Limb (tissue), 2 donors: ENCODE measurements around the gene LIFR.

Experiments
- DNase-seq, 2 donors: peaks; one replicate each; pipeline ENCODE4 v3.0.0-alpha.2; 2016; ENCODE audit errors: extremely low spot score in 2 of 2

Gene LIFR

DNA sequence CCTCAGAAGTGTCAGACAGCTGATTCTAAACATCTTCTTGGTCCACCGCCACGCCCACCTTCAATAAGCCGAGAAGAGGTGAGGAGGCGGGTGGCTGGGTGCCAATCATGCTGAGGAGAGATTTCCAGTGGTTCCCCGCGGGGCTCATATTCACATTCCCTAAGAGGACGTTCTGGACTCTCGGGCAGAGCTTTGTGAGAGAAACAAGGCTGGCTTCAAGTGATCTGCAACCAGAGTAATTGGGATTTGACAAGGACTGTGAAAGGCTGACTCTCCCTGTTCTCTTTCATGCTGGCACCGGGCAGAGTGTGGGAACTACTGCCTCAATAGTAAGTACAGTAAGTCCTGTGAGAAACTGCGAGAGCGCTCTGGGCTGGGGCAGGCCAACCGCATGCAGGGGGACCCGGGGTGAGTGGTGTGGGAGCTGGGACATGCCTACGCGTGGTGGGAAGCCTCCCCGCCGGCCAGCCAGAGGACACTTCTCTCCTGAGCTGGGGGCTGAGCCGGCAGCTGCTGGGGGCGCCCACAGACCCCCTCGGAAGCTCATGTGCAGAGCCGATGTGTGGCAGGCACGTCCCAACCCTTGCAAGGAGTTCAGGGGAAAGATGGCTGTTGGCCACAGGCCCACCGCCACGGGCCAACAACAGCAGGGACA, 110.9 kb downstream of the LIFR start:
- DNase-seq: no peak

DNA sequence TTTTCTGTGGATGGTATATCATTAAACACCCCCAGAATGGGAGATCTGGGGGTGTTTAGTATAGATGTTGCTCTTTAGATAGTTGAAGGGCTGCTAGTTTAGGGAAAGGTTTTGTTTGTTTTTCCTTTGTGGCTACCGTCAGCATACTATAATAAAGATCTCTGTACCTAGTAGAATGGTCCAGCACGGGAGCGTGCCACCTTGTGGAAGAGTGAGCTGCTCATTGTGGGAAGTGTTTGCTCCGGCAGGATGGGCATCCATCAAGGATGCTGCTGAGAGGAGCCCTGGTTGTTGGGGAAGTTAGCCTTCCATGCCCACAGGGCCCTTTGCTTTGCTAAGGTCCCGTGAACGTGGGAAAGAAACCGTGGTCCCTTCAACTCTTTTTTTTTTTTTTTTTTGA, 113.1 kb downstream of the LIFR start:
- no peak for DNase-seq

DNA sequence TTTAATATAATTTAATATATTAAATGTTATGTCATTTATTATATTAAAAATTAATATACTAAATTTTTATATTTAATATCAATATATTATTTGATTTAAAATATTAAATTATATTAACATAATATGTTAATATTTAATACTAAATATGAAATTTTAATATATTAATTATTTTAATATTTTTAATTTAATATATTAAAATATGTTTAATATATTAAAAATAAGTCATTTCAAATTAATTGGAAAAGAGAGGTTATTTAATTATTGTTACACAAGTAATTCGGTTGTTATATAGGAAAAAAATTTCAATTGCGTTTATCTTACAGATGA, 114.2 kb downstream of the LIFR start:
- DNase-seq: no peak

DNA sequence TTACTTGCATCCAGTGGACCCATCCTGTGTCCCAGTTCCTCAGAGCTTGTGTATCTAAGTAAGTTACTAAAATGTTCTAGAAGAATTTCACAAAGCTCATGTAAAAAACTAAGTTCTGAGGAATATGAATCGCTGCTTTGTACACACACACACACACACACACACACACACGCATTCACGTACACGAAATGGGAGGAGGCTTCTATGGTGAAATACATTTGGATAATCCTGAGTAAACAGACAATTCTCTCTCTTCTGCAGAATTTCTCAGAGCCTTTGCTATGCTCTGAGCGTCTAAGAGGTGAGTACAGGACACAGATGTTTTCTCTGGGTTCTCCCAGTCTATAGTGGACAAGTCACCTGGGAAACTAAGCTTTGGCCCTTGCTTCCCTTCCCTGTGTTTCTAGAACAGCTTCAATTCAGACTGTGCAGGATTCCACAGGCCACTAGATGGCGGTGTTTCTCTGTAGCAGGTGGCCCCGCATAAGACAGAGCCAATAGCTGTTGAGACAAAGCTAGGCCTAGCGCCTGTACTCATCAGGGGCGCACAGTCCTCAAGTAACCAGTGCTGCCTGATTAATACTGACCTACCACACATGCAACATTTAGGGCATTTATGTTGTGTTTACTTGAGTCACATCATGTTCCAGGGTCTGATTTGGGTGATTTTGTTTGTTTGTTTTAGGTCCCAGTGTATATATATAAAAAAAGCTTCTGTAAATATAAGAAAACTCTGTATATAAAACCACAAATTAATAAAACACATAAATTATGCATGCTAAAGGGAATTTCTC, 114.8 kb downstream of the LIFR start:
- peak; percentile 90 to 93 for DNase-seq

DNA sequence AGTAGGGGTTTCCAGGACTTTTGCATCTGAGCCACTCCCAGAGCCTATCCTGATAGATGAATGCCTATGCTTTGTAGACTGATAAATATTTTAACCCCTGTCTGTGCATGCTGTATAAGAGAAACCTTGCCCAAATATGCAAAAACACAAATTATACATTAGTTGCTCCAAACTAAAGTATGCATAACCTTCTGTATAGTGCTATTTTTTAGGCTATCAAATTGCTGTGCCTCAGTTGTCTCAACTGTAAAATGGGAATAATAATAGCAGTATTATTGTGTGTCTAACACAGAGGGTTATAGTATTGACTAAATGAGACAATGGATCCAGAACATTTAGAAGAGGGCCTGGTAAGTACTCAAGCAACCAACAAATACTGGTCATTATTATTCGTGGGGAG, 117.7 kb downstream of the LIFR start:
- no peak for DNase-seq

DNA sequence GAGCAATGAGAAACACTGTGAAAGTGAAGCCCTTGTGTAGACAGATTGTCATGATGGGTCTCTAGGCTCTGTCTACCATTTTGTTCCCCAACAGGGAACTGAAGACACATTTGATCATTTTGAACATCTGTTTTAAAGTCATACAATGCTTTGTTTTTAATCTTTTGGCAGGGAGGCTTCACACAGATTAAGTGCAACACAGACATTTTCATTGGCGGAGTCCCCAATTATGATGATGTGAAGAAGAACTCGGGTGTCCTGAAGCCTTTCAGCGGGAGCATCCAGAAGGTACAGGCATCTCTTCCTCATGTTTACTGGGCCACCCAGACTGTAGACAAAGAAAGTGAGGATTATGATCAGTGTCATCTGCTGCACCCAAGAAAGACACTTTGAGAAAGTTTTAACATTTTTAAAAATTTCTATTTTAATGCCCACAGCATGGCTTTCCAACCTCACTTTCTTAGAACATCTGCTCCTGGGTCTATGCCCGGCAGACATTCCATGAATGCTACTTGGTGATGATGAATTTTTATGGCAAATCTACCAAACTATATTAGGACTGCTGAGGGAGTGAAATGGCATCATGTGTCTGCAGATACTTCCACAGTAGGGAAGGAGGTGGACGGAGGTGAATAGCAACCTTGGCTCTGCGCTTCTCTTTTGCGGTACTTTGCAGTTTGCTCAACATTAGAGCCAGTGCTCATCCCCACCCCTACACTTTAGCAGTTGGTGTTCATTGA, 121.3 kb downstream of the LIFR start:
- no peak for DNase-seq

DNA sequence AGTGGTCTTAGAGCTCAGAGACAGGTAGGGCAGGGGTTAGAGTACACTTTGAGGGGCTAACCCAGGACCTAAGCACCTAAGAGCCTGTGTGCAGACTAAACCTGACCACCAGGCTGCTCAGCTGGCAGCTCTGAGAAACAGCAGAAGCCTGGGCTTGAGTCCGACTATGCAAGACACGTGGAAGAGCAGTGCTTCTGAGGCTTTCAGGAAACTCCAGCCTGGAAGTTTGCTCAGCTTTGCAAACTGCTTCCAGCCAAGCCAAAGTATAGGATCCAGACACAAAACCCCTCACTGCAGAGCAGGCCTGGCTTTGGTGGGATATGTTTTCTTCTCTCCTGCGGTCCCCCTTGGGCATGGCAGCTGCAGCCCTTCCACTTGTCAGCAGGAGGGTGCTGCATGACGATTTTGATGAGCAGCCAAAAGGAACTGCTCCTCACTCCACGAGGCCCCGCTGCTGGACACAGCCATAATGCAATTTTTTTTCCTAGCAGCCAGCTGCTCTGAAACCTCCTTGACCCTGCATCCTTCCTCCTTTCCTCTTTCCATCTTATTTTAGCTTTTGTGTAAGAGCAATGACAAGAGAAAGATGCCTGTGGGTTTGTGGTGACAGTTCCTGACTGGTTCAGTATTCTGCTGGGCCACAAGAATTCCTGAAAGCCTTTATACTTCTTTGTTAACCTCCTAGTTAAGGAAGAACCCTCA, 123.1 kb downstream of the LIFR start:
- peak; percentile 43 to 60 for DNase-seq

DNA sequence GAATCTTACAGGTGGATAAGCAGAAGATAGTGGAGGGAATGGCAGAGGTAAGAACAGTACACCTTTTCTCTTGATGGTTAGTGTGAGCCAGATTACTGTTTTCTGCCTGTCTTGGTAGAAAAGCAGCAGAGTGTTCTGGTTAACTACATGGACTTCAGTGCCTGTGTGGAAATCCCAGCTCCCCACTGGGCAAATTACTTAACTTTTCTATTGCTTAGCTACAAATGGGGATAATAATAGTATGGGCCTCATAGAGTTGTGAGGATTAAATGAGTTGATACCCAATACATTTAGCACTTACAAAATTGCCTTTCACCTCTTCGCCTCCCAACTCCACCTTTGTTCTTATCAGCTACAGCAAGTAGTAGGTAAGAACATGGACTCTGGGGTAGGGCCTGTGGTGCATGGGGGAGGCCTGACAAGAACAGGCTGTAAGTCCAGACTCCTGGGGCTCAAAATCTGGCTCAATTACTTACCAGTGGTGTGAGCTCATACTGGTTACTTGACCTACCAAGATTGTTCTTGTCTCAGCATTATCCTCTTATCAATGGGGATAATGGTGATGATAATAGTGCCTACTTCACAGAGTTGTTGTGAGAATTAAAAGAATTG, 125.1 kb downstream of the LIFR start:
- DNase-seq: no peak

DNA sequence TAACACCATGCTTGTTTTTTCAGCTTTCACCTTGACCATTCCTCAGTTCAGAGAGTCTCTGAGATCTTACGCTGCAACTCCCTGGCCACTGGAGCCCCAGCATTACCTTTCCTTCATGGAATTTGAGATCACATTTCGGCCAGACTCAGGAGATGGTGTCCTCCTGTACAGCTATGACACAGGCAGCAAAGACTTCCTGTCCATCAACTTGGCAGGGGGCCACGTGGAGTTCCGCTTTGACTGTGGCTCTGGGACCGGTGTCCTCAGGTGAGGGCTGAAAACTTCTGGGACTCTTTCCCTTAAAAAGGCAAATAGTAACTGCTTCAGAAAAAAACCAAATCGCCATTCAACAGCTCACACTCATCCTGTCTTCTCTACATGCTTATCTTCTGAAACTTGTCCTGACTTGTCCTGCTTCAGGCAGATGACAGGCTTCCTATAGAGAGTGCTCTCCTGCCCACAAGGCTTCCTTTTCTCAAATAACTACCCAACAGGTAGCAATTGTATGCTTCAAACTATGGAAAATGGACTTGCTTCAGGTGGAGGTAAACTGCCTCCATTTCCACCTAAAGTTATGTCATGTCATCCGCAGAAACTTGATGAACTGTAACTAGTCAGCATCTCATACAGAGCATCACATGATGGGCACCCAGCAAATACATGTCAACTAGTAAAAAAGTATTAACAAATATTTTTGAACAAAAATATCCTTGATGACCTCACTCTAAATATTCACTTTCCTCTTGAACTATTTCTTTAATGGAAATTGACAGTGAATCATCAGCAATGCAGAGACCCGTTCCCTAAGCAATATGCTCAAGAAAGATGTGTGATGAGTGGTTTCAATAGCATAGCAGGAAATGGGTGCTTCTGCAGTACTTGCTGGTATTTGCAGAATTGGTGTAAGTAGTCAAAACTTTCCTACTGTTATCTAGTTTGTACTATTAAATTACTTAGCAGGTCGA, 129.2 kb downstream of the LIFR start:
- DNase-seq: no peak

DNA sequence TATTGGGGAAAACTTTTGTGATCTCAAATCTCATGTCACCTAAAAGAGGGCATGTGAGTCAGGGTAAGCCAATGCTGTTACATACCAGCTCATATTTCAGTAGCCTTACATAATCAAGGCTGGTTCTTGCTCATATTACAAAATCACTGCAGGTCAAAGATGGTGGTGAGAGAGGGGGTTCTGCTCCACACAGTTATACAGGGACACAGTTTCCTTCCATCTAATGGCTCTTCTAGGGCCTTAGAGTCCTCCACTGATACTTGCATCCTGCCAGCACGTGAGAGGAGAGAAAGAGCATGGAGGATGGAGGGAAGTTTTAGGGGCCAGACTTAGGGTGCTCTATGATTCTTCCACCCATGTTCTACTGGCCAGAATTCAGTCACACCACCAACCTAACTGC, 130.0 kb downstream of the LIFR start:
- DNase-seq: no peak
